A549 (cell line): Measurements from ENCODE around the gene TMEM138.

Source experiments
- CTCF ChIP-seq: fragments of >200 bp; sonication (Bioruptor Twin); formaldehyde crosslinking; IDR thresholded peaks from 3 replicates; pipeline ENCODE4 v1.5.1; 2016
- FOSL2 ChIP-seq, 2 experiments: fragments of 450-650 bp in 1 of 2; fragments of >200 bp in 1 of 2; sonication (Bioruptor Twin) in 1 of 2; formaldehyde crosslinking; IDR thresholded peaks; 2 replicates each; pipeline versions ENCODE4 v1.5.0 to v1.6.1; 2016 to 2020; ENCODE audit warnings: mild to moderate bottlenecking in 1 of 2, moderate library complexity in 1 of 2
- MAFK ChIP-seq: fragments of 450-650 bp; IDR thresholded peaks from 2 replicates; pipeline ENCODE4 v1.6.1; 2014; ENCODE audit not compliant: partially characterized antibody
- MAX ChIP-seq: IDR thresholded peaks from 2 replicates; pipeline ENCODE4 v1.6.1; 2012
- NPAS2 ChIP-seq: fragments of 250-450 bp; sonication (Bioruptor Pico); IDR thresholded peaks from 2 replicates; pipeline ENCODE4 v1.8.0; 2022; ENCODE audit warnings: mild to moderate bottlenecking, moderate library complexity, borderline replicate concordance
- POLR2A ChIP-seq: IDR thresholded peaks from 2 replicates; pipeline ENCODE4 v1.6.1; 2012; ENCODE audit warnings: mild to moderate bottlenecking, low read length
- RCOR1 ChIP-seq: fragments of 150-350 bp; IDR thresholded peaks from 2 replicates; pipeline ENCODE4 v1.6.1; 2014; ENCODE audit warnings: antibody characterized with exemption, low read length, low read depth
- SMC3 ChIP-seq: fragments of >200 bp; sonication (Bioruptor Twin); formaldehyde crosslinking; IDR thresholded peaks from 3 replicates; pipeline ENCODE4 v1.6.1; 2018; ENCODE audit warnings: inconsistent platforms
- SREBF2 ChIP-seq: fragments of 450-650 bp; IDR thresholded peaks from 2 replicates; pipeline ENCODE4 v1.6.1; 2014; ENCODE audit warnings: mild to moderate bottlenecking, moderate library complexity

- TF ChIP-seq CTCF = no peak
- TF ChIP-seq RCOR1 = no peak
- no peak for TF ChIP-seq FOSL2 (IDR thresholded peaks at IDR 0.05)
- no peak for TF ChIP-seq FOSL2 (CRISPR knock-in tag; IDR thresholded peaks at IDR 0.05)
- no peak for TF ChIP-seq POLR2A
- TF ChIP-seq NPAS2 (CRISPR knock-in tag) = no peak
- TF ChIP-seq SREBF2 = no peak
- no peak for TF ChIP-seq MAFK
- TF ChIP-seq MAX = no peak
- no peak for TF ChIP-seq SMC3
These were observed 28.0 kb downstream of the TMEM138 start for GRCh38 chr11:61390161-61390560.
